HG02852 (cell line): ENCODE measurements around the gene KRT76.

Source experiments
- ATAC-seq: cut with Tn5 transposase; IDR thresholded peaks from one replicate; pipeline ENCODE4 v1.9.1; 2021; ENCODE audit warnings: mild to moderate bottlenecking, moderate library complexity; ENCODE audit not compliant: unreplicated experiment

Gene KRT76

GRCh38 chr12:52739963-52740362, 37.2 kb downstream of the KRT76 start:
- ATAC-seq: no peak

- ATAC-seq: no peak
These were observed 41.1 kb downstream of the KRT76 start for GRCh38 chr12:52735816-52736632.

GRCh38 chr12:52735106-52735505, 42.0 kb downstream of the KRT76 start:
- ATAC-seq: no peak

- ATAC-seq: no peak
These were observed 46.4 kb downstream of the KRT76 start for GRCh38 chr12:52730793-52731192.

- ATAC-seq: no peak
These were observed 46.8 kb downstream of the KRT76 start for GRCh38 chr12:52730383-52730782.

GRCh38 chr12:52729147-52729546, 48.0 kb downstream of the KRT76 start:
- no peak for ATAC-seq

- ATAC-seq: no peak
These were observed 48.8 kb downstream of the KRT76 start for GRCh38 chr12:52728374-52728773.

GRCh38 chr12:52727037-52727436, 50.1 kb downstream of the KRT76 start:
- ATAC-seq: no peak

- no peak for ATAC-seq
These were observed 50.7 kb downstream of the KRT76 start for GRCh38 chr12:52726451-52726850.

GRCh38 chr12:52724384-52724783, 52.8 kb downstream of the KRT76 start:
- no peak for ATAC-seq

- no peak for ATAC-seq
These were observed 54.5 kb downstream of the KRT76 start for GRCh38 chr12:52722680-52723079.

GRCh38 chr12:52721838-52722470, 55.2 kb downstream of the KRT76 start:
- no peak for ATAC-seq

GRCh38 chr12:52720365-52720886, 56.7 kb downstream of the KRT76 start:
- ATAC-seq: no peak
